ENCODE data around the gene SCFD2. TPM values are rescaled to one million over a fixed set of nuclear protein-coding genes. Genes with fewer than 3 reads are reported as not detected.

Gene SCFD2
- total and polyA plus RNA-seq, 2 experiments from 2014 or later, result 13.2 to 15.9 TPM

- no peaks in the 10 kb centered on the region for H3K36me3 ChIP-seq
- no peaks in the 10 kb centered on the region for H3K9me3 ChIP-seq (ENCODE audit: low read depth)
- H3K27me3 ChIP-seq, result no peaks in the 10 kb centered on the region
- DNase-seq (ENCODE audit: low read depth in 1 of 2, low spot score in 1 of 2), result no peak
- no peak overlapping the region for H3K4me3 ChIP-seq
- H3K4me1 ChIP-seq (ENCODE audit: low read depth), result peaks cover 28% of the 10 kb centered on the region
- H3K27ac ChIP-seq, result no peak overlapping the region
- TF ChIP-seq CTCF (IDR thresholded peaks at IDR 0.05; ENCODE audit: low read depth, low read length), result no peak
Measured at GRCh38 chr4:53000560-53000959, 365.3 kb downstream of the SCFD2 start.

GRCh38 chr4:52999626-53000025 lies 366.2 kb downstream of the SCFD2 start:
- no peak for TF ChIP-seq CTCF (IDR thresholded peaks at IDR 0.05; ENCODE audit: low read depth, low read length)
- Histone ChIP-seq H3K27me3 (no peaks in the 10 kb centered on the region), H3K4me3 (no peak overlapping the region), H3K36me3 (no peaks in the 10 kb centered on the region), H3K4me1 (ENCODE audit: low read depth) (peaks cover 28% of the 10 kb centered on the region), H3K27ac (no peak overlapping the region), H3K9me3 (ENCODE audit: low read depth) (no peaks in the 10 kb centered on the region)
- DNase-seq (ENCODE audit: low read depth in 1 of 2, low spot score in 1 of 2), result no peak

DNA sequence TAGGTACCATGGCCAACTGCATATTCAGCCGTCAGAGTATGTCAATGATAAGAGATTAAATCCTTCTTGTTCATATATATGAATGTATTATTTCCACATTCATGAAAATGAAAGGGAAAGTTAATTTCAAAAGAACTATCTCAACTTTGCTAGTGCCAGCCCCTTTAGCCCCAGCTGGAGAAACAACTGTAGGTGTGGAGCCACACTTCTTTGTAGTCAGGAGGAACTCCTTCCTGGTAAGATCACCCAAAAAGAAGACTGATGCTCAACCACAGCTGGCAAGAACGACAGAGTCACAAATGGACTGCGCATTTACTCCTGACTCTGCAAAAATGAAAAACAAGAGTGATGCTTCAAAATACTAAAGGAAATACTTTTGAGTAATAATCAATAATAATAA lies 367.4 kb downstream of the SCFD2 start:
- Histone ChIP-seq H3K4me3 (no peak overlapping the region), H3K4me1 (ENCODE audit: low read depth) (peaks cover 24% of the 10 kb centered on the region), H3K27me3 (no peaks in the 10 kb centered on the region), H3K9me3 (ENCODE audit: low read depth) (no peaks in the 10 kb centered on the region), H3K27ac (no peak overlapping the region), H3K36me3 (no peaks in the 10 kb centered on the region)
- no peak for TF ChIP-seq CTCF (IDR thresholded peaks at IDR 0.05; ENCODE audit: low read depth, low read length)
- DNase-seq (ENCODE audit: low read depth in 1 of 2, low spot score in 1 of 2), result no peak

DNA sequence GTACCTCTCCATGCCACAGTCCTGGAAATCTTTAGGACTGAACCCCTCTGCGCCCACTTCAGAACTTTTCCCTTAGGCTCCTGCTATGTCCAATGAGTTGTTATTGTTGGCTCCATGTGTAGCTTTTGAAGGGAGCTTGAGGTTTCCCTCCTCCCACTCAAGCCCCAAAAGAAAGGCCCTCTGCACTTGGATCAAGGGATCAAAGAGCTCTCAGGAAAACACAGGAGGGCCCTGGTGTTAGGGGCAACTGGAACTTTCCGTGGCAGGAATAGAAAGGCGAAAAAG lies 368.8 kb downstream of the SCFD2 start:
- Histone ChIP-seq H3K27ac (no peak overlapping the region), H3K4me1 (ENCODE audit: low read depth) (peaks cover 25% of the 10 kb centered on the region), H3K36me3 (no peaks in the 10 kb centered on the region), H3K4me3 (no peak overlapping the region), H3K9me3 (ENCODE audit: low read depth) (no peaks in the 10 kb centered on the region), H3K27me3 (no peaks in the 10 kb centered on the region)
- no peak for TF ChIP-seq CTCF (IDR thresholded peaks at IDR 0.05; ENCODE audit: low read depth, low read length)
- peak in 1 of 2 donors; percentile 77 for DNase-seq (ENCODE audit: low read depth in 1 of 2, low spot score in 1 of 2)

DNA sequence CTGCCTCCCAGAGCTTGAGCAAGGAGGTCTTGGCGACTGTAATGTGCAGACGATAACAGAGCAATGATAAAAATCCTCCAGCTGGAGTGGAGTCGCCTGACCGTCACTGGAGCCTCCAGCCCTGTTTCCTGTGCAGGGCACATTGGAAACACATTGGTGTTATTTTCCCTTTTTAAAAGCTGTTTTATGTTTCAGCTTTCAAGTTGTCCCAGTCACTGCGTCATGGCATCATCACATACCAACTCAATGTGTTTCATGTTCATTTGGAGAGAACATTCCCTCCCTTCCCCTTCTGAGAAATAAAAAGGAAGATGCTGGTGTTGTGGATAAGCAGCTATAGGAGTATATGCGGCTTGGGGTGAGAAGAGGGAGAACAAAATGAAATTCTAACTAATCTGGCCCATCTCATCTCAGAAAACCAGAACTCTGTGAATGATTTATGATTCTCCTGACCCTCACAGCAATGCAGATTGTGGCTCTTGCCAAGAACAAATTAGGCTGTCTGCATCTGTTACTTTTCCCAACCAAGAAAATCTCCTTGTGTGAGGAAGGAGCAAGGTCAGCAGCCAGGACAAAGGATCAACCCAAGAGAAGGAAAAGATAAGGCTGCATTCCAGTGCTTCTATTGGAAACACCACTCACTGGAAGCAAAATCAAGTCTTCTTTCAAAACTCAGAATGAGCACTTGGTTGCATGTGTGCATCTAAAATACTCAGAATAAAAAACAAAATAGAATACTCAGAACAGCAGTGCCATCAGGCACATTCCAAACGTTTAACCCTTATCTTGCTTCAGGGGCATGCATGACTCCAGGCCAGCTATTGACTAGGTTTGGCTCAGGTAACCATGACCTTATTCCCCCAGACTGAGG lies 369.4 kb downstream of the SCFD2 start:
- H3K36me3 ChIP-seq, result no peaks in the 10 kb centered on the region
- no peak for TF ChIP-seq CTCF (IDR thresholded peaks at IDR 0.05; ENCODE audit: low read depth, low read length)
- H3K27me3 ChIP-seq, result no peaks in the 10 kb centered on the region
- peak; percentile 30 to 95 for DNase-seq (ENCODE audit: low read depth in 1 of 2, low spot score in 1 of 2)
- H3K27ac ChIP-seq, result peak overlapping the region; percentile 60
- no peaks in the 10 kb centered on the region for H3K9me3 ChIP-seq (ENCODE audit: low read depth)
- no peak overlapping the region for H3K4me3 ChIP-seq
- peaks cover 25% of the 10 kb centered on the region for H3K4me1 ChIP-seq (ENCODE audit: low read depth)

All from cardiac muscle cell (in vitro differentiated cells and primary cell).